DND-41 (cell line): ENCODE measurements around the gene HOXB13.

Experiments used
- CTCF ChIP-seq: IDR thresholded peaks from 2 replicates; pipeline ENCODE4 v1.5.1; 2012; ENCODE audit warnings: borderline replicate concordance, low read length, moderate library complexity, mild to moderate bottlenecking; ENCODE audit not compliant: poor library complexity, severe bottlenecking; ENCODE audit errors: extremely low read depth
- EZH2 ChIP-seq: IDR thresholded peaks from 3 replicates; pipeline ENCODE4 v1.6.1; 2012; ENCODE audit warnings: borderline replicate concordance, low read depth, mild to moderate bottlenecking, moderate library complexity, low read length, inconsistent platforms; ENCODE audit not compliant: severe bottlenecking

- no peak for TF ChIP-seq CTCF
- TF ChIP-seq EZH2: no peak
Observed at GRCh38 chr17:48718761-48719641, 9.5 kb downstream of the HOXB13 start.
